GM12892 (cell line): ENCODE data around the gene LRSAM1.

Experiments
- POLR2A ChIP-seq: IDR thresholded peaks from 2 replicates; pipeline ENCODE4 v1.6.1; 2011; ENCODE audit warnings: low read depth, low read length, control low read depth
- POLR2AphosphoS5 ChIP-seq: IDR thresholded peaks from 2 replicates; pipeline ENCODE4 v1.6.1; 2011; ENCODE audit warnings: low read depth, low read length, control low read depth
- TAF1 ChIP-seq: IDR thresholded peaks from 2 replicates; pipeline ENCODE4 v1.6.1; 2011; ENCODE audit warnings: low read depth, mild to moderate bottlenecking, control low read depth, low read length, borderline replicate concordance

DNA sequence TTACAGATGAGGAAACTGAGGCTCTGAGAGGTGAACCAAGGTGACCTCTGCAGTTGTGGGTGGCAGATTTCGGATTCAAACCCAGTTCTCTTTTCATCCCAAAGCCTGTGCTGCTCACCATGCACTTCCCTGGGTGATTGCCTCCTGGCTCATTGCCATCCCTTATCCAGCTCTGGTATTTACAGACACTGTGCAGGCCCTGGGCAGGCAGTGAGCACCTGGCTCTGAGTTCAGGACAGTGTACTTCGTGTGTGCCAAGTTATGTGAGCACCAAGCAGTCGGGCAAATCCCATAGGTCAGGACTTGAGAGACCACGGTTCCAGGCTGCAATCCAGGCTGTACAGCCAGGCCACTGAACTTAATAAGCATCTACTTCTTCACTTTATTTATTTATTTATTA, 1.4 kb downstream of the LRSAM1 start:
- no peak for TF ChIP-seq POLR2A
- TF ChIP-seq POLR2AphosphoS5, result no peak
- no peak for TF ChIP-seq TAF1
